AG04449 (cell line): ENCODE measurements around the gene RPL27.
A peak's percentile ranks its signal among the peaks of the same experiment; 100 is the strongest.

Source experiments
- CTCF ChIA-PET: fragments of 350-600 bp; formaldehyde crosslinking; extraction: SDS; loops from one replicate; lab custom pipeline; 2021; ENCODE audit warnings: antibody characterized with exemption; lab: Yijun Ruan, JAX
- POLR2A ChIA-PET: fragments of 400-600, 350-600 bp; formaldehyde crosslinking; extraction: SDS; loops from one replicate; lab custom pipeline; 2020; ENCODE audit warnings: antibody characterized with exemption, inconsistent platforms; lab: Yijun Ruan, JAX
- DNase-seq: peaks from one replicate; pipeline ENCODE4 v3.0.0-alpha.2; 2010; ENCODE audit warnings: low read depth, low spot score
- H3K4me3 ChIP-seq: 2 replicates; pipeline ENCODE4 v1.5.1; 2011; ENCODE audit warnings: low read depth, mild to moderate bottlenecking, control low read depth, low read length
- TF ChIP-seq, protein P1 (sequence below): IDR thresholded peaks from one replicate; pipeline ENCODE4 v1.5.1; 2011; ENCODE audit warnings: mild to moderate bottlenecking, moderate library complexity, low read length, control low read depth, inconsistent platforms; ENCODE audit not compliant: insufficient read depth; ENCODE audit errors: missing control alignments

The RPL27 gene

DNA sequence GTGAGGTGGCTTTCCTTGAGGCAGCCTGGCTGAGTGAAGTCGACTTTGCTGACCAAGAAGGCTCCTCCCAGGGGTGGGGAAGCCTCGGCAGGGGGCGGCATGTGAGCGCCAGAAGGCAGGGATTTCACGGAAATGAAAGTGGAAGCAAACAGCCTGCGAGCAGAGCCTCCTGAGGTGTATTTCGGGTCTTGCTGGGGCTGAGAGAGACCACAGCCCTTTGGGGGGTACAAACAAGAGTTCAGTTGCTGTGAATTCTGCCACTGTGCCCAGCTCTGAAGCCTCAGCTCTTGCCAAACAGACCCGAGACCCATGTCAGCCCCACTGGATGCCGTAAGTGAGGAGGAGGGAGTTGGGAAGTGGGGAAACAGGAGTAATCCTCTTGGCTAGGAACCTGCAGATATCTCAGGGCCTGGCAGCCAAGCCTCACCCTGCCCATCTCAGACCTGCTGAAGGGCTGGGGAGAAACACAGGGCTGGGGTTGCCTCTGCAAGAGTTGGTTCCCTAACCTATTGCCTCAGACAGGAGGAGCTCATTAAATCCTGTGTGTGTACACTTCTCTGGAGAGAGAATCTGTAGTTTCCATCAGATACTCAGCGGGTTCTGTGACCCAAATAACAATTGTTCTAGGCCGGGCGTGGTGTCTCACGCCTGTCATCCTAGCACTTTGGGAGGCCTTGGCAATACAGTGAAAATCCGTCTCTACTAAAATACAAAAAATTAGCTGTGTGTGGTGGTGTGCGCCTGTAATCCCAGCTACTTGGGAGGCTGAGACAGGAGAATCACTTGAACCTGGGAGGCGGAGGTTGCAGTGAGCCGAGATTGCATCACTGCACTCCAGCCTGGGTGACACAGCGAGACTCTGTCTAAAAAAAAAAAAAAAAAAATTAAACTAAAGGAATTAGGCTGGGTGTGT is 8.7 kb downstream of the RPL27 start, which contains the start of gene IFI35:
Gene IFI35, plus strand, starts transcription at position 146 of the 913 bp plus-strand sequence. Its CDS starts 164 bp downstream, at position 310.
- H3K4me3 ChIP-seq: peak within 1 kb of the TSS; percentile 77
- ChIA-PET CTCF (interaction anchor here (1.0 to 1.9 kb wide), 4 partner anchors 9 to 308 kb away, joined by 3 to 13 read pairs (median 4); partner anchors contain the start of gene RPL27), POLR2A (interaction anchor here (1.0 to 2.8 kb wide), 3 partner anchors 9 to 17 kb away, joined by 3 to 22 read pairs (median 5); partner anchors contain the start of gene RPL27)
- DNase-seq: no peak
- TF ChIP-seq, protein P1, sequence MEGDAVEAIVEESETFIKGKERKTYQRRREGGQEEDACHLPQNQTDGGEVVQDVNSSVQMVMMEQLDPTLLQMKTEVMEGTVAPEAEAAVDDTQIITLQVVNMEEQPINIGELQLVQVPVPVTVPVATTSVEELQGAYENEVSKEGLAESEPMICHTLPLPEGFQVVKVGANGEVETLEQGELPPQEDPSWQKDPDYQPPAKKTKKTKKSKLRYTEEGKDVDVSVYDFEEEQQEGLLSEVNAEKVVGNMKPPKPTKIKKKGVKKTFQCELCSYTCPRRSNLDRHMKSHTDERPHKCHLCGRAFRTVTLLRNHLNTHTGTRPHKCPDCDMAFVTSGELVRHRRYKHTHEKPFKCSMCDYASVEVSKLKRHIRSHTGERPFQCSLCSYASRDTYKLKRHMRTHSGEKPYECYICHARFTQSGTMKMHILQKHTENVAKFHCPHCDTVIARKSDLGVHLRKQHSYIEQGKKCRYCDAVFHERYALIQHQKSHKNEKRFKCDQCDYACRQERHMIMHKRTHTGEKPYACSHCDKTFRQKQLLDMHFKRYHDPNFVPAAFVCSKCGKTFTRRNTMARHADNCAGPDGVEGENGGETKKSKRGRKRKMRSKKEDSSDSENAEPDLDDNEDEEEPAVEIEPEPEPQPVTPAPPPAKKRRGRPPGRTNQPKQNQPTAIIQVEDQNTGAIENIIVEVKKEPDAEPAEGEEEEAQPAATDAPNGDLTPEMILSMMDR: peak; percentile 44

DNA sequence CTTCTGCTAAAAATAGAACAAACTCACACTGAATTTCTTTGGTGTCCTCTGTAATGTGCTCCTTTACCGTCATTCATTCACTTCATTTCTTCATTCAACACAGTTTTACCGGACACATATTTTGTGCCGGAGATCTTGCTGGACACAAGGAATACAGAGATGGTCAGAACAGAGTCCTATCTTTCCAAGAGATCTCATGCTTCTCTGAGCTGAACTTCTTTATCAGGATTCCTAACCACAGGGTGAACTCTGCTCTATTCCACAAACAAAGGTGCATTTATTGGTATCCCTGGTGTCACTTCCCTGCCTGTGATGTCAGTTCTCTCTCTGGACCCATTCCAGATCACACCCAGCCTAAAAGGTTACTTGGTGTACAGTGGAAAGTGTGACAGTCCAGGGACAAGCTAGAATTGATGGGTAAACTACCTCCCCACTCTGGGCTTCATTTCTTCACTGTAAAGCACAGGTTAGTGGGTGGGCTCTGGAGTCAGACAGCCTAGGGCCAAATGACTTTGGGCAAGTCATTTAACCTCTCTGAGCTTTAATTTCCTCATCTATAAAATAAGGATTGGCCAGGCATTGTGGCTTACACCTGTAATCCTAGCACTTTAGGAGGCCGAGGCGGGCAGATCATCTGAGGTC is 12.6 kb downstream of the RPL27 start:
- DNase-seq: no peak
- ChIA-PET POLR2A (no interaction called here), CTCF (interaction anchor here (1.0 to 4.0 kb wide), 3 partner anchors 10 to 168 kb away, joined by 3 to 16 read pairs (median 4); partner anchors contain the start of gene RND2)
- no peak overlapping the region for H3K4me3 ChIP-seq
- TF ChIP-seq, protein P1: no peak

DNA sequence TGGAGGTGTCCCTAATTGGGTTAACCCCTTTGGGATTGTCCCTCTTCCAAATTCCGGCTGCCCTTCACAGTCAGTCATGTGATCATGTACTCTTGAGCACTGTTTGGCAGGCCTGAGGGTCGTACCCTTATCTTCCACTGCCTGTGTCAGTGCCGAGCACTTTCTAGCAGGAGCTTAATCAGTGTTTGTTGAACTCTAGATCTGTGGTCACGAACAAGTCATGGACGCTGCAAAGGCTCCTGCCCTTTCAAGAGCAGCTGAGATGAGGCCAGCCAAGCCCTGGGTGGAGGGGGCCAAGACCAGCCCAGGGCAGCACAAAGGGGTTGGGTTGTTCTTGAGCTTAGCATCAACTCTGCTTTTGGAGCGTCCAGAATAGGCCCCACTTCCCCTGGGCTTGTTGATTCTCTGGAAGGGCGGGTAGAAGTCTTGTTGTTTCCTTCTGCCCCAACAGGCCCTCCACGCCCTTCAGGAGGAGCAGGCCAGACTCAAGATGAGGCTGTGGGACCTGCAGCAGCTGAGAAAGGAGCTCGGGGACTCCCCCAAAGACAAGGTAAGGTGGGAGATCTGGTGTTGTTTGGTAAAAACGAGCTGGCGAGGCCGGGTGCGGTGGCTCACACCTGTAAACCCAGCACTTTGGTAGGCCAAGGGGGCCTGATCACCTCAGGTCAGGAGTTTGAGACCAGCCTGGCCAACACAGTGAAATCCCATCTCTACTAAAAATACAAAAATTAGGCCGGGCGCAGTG is 13.7 kb downstream of the RPL27 start:
- no peak for DNase-seq
- TF ChIP-seq, protein P1: no peak
- H3K4me3 ChIP-seq: no peak overlapping the region
- CTCF ChIA-PET: interaction anchor here (2.6 to 4.0 kb wide), 2 partner anchors 12 to 14 kb away, joined by 10 to 16 read pairs; partner anchors contain the start of genes RND2 and RPL27
- POLR2A ChIA-PET: interaction anchor here (0.9 kb wide), 1 partner anchor 14 kb away, joined by 4 read pairs; the partner anchor contains the start of gene RPL27

DNA sequence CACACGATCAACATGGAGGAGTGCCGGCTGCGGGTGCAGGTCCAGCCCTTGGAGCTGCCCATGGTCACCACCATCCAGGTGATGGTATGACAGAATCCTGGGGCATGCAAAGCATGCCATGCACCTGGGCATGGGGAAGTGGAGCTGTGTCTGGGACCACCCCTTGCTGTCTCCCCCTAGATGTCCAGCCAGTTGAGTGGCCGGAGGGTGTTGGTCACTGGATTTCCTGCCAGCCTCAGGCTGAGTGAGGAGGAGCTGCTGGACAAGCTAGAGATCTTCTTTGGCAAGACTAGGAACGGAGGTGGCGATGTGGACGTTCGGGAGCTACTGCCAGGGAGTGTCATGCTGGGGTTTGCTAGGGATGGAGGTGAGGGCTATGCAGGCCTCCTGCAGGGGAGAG is 15.1 kb downstream of the RPL27 start:
- no peak for DNase-seq
- no peak overlapping the region for H3K4me3 ChIP-seq
- CTCF ChIA-PET: interaction anchor here (2.6 to 4.0 kb wide), 2 partner anchors 11 to 15 kb away, joined by 10 to 16 read pairs; partner anchors contain the start of genes RND2 and RPL27
- POLR2A ChIA-PET: no interaction called here
- TF ChIP-seq, protein P1: no peak

DNA sequence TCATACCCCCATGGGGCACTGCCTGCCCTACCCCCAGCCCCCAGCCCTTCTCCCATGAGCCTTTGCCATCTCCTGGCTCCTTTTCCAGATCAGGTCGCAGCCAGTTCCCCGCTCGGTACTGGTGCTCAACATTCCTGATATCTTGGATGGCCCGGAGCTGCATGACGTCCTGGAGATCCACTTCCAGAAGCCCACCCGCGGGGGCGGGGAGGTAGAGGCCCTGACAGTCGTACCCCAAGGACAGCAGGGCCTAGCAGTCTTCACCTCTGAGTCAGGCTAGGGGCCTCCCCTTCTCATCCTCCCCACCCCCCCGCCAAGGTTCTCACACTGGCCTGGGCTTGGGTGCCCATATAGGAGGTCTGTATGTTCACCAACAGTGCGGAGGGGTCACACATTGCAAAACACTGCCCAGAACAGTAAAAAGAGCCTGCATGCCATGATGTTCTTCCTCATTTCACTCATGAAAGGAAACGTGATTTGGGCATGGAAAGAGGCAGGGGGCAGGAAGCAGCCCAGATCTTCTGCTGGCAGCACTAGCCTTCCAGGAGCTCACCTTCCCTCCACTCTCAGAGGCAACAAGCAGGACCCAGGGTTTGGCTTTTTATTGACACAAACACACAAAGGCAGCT is 15.9 kb downstream of the RPL27 start:
- DNase-seq: no peak
- no peak overlapping the region for H3K4me3 ChIP-seq
- ChIA-PET POLR2A (interaction anchor here (1.3 kb wide), 1 partner anchor 16 kb away, joined by 6 read pairs; the partner anchor contains the start of gene RPL27), CTCF (interaction anchor here (1.3 to 4.0 kb wide), 3 partner anchors 10 to 16 kb away, joined by 3 to 16 read pairs (median 7); partner anchors contain the start of genes RND2 and RPL27)
- TF ChIP-seq, protein P1: no peak
